ENCODE results near the gene CDC42SE2.

DNA sequence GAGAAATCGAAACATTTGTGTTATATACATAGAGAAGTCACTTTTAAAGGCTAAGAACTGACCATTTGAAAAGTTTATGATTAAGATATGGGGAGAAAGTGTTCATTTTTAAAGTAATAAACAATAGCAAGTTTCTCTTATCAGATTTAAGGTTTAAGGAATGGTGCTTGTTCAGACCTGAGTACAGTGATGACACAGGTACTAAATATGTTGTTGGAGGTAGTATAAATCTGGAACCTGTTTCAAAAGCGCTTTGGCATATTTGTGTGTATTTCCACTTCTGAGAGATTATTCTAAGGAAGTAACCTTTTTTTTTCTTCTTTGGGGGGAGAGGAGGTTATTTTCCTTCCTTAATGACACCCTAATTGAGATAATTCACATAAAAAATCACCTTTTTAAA, 18.4 kb downstream of the CDC42SE2 start:
- TF ChIP-seq RAD21 (IDR thresholded peaks at IDR 0.05; ENCODE audit: low read length) (no peak), POLR2A (IDR thresholded peaks at IDR 0.05; ENCODE audit: low read depth, low read length) (no peak), RCOR1 (IDR thresholded peaks at IDR 0.05; ENCODE audit: insufficient replicate concordance, low read length) (no peak), MXI1 (IDR thresholded peaks at IDR 0.05; ENCODE audit: borderline replicate concordance, low read depth, low read length) (no peak), CEBPB (IDR thresholded peaks at IDR 0.05; ENCODE audit: low read depth, low read length) (no peak), SMC3 (IDR thresholded peaks at IDR 0.05; ENCODE audit: low read depth, low read length) (no peak), RFX5 (IDR thresholded peaks at IDR 0.05; ENCODE audit: low read depth, low read length) (no peak)
- TF ChIP-seq, protein P1, sequence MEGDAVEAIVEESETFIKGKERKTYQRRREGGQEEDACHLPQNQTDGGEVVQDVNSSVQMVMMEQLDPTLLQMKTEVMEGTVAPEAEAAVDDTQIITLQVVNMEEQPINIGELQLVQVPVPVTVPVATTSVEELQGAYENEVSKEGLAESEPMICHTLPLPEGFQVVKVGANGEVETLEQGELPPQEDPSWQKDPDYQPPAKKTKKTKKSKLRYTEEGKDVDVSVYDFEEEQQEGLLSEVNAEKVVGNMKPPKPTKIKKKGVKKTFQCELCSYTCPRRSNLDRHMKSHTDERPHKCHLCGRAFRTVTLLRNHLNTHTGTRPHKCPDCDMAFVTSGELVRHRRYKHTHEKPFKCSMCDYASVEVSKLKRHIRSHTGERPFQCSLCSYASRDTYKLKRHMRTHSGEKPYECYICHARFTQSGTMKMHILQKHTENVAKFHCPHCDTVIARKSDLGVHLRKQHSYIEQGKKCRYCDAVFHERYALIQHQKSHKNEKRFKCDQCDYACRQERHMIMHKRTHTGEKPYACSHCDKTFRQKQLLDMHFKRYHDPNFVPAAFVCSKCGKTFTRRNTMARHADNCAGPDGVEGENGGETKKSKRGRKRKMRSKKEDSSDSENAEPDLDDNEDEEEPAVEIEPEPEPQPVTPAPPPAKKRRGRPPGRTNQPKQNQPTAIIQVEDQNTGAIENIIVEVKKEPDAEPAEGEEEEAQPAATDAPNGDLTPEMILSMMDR (conservative IDR thresholded peaks at IDR 0.05; ENCODE audit: low read depth, low read length) = no peak
